Stimulated activated CD4-positive, alpha-beta T cell treated with anti-CD3 and anti-CD28 coated beads, Interleukin-4, amount 100 ng/mL, for 1 hour (primary cell): ENCODE data around the gene SCOC.

ENCODE experiments used
- DNase-seq: peaks from one replicate; pipeline ENCODE4 v3.0.0-alpha.2; 2020

SCOC gene

GRCh38 chr4:140373328-140374129, at the start of gene SCOC:
Gene SCOC (plus strand): TSS chr4:140373646. CDS start chr4:140379171, 5,525 bp downstream.
- peak; percentile 95 for DNase-seq

- DNase-seq, result no peak
These were observed 47.0 kb upstream of the SCOC start for GRCh38 chr4:140326395-140326993.

DNA sequence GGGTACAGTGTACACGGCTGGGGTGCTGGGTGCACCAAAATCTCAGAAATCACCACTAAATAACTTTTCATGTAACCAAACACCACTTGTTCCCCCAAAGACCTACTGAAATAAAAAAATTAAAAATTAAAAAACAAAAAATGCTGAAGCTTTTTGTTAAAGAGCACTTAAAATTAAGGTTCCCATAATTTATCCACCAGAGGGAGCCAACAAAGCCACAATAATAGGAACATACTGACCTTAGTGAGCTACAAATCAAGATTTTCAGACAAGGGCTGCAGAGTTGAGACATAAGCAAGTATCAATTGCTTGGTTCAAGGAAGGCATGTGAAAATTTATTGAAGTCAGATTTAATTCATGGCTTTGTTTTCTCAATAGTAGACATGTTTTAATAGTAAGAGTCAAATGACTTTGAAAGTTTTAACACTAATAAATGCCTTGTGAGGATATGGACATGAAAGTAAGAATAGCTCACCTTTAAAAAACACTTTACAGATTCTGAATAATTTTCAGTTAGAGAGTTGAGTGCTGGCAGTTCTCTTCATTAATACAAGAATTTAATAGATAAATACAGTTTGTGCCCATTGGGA, 43.0 kb upstream of the SCOC start:
- no peak for DNase-seq

DNA sequence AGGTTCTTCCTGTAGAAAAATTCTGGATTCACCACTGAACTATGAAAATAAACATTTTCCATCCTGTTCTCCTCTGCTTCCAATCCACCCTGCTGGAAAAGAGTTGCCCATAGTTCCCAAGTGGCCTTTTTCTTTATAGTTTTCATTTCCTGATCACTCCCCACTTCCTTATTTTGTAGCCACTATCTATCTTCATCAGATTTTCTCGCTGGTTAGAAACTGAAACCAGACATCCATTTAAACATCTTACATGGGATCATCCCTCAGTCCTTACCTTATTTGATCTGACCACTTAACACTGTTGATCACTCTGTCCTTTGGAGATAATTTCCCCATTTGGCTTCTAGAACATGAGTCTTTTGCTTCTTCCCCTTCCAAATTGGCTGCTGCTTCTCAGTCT, 42.2 kb upstream of the SCOC start:
- no peak for DNase-seq

DNA sequence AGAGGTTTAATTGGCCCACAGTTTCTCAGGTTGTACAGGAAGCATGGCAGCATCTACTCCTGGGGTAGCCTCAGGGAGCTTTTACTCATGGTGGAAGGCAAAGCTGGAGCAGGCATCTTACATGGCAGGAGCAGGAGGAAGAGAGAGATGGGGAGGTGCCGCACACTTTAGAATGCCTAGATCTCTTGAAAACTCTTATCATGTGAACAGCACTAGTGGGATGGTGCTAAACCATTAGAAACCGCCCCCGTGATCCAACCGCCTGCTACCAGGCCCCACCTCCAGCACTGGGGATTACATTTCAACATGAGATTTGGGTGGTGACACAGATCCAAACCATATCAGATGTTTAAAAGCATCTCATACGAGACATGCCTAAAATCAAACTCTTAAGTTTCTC, 41.6 kb upstream of the SCOC start:
- no peak for DNase-seq

DNA sequence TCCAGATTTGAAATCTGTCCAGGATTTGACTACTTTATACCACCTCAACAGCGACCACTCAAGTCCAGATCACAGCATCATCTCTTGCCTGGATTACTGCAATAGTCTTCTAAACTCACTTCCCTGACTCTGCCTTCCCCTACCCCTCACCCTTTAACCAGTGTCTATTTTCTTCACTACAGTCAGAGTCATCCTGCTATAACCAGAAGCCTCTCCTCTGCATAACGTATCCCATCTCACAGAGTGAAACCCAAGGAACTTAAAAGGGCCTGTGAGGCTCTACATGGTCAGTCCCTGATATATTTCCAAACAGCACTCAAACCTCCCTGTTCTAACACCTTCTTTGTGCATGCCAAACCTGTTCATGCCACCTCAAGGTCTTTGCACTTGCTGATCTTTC, 40.7 kb upstream of the SCOC start:
- no peak for DNase-seq

DNA sequence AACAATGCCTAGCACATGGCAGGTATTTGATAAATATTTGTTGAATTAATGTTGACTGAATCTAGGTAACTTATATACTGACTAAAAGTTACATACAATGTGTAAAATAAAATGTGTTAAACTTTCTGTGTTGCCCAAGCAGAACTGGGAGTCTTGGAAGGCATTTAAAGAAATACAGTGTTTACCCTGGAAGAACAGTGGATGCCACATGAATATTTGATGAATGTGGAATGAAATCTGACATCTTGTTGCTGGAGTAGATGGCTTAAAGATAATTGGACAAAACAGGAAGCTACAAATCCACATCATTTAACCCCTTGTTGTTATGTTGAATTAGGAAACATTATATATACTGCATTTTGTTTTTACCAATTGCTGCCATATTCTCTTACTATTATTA, 39.9 kb upstream of the SCOC start:
- DNase-seq, result no peak

GRCh38 chr4:140335076-140335475, 38.4 kb upstream of the SCOC start:
- DNase-seq, result no peak

- DNase-seq, result no peak
These were observed 36.7 kb upstream of the SCOC start for GRCh38 chr4:140336730-140337129.

DNA sequence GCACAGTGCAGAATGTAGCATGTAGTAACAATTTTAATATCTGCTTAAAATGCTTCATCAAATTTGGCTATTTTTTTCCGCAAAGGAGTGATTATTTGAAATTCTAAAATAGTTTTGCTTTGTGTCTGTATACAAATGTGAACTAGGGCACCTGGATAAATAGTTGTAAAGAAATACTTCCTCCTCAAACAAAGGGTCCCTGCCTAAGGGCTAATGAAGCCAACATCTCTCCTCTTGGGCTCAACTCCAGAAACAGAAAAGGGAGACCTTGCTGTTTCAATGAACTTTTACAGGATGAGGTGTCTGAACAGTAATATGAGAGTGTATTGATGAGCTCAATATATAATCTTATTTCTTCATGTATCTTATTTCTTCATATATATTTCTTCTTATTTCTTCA, 30.8 kb upstream of the SCOC start:
- DNase-seq, result no peak

DNA sequence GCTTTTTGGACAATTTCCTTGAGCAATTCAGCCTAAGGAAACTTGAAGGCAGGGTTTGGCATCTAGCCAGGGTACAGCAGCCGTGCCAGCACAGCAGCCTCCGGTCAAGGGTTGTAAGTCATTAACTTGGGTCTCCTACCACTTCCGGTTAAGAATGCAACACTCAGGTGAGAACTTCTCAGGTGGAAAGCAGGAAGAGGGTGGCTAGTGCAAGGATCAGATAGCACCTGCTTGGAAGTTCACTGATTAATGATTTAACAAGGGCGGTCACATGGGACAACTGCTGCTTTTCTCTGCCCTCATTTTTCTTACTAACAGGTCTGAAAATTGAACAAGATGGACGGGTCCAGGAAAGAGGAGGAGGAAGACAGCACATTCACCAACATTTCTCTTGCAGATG, 30.1 kb upstream of the SCOC start:
- DNase-seq, result no peak

DNA sequence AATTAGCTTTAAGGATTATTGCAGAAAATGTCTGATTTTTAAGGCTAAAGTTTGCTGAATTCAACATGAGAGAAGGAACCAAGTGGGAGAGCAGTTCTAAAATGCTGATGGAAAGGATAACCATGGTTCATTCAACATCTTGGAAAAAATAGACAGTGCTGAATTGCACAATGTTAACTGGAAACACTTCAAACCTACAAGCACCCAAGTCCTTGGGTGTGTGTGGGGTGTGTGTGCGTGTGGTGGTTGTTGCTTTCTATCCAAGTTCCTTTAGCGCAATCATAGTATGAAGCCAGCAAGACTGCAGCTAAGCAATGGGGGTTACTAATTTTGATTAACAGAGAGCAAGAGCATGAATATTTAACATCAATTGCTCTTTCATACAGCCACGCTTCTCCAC, 29.3 kb upstream of the SCOC start:
- no peak for DNase-seq

DNA sequence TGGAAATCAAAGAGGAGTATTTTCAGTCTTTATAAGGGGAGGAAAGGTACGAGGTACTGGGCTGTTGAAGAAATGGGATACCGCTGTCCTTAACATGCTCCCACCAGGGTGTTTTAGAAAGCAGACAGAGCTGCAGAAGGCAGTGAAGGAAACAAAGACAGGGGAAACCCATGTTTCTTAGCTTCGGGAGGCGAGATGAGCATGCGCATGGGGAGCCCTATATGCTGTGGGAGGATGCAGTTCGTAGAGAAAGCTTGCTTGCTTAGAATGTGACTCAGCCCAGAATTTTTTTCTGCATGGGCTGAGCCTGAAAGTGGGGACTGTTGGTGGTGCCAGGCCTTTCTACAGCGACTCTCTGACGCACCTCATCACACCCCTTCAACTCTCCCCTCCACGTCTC, 28.8 kb upstream of the SCOC start:
- no peak for DNase-seq

GRCh38 chr4:140346136-140346535, 27.3 kb upstream of the SCOC start:
- no peak for DNase-seq

- DNase-seq, result no peak
These were observed 23.6 kb upstream of the SCOC start for GRCh38 chr4:140349816-140350215.

DNA sequence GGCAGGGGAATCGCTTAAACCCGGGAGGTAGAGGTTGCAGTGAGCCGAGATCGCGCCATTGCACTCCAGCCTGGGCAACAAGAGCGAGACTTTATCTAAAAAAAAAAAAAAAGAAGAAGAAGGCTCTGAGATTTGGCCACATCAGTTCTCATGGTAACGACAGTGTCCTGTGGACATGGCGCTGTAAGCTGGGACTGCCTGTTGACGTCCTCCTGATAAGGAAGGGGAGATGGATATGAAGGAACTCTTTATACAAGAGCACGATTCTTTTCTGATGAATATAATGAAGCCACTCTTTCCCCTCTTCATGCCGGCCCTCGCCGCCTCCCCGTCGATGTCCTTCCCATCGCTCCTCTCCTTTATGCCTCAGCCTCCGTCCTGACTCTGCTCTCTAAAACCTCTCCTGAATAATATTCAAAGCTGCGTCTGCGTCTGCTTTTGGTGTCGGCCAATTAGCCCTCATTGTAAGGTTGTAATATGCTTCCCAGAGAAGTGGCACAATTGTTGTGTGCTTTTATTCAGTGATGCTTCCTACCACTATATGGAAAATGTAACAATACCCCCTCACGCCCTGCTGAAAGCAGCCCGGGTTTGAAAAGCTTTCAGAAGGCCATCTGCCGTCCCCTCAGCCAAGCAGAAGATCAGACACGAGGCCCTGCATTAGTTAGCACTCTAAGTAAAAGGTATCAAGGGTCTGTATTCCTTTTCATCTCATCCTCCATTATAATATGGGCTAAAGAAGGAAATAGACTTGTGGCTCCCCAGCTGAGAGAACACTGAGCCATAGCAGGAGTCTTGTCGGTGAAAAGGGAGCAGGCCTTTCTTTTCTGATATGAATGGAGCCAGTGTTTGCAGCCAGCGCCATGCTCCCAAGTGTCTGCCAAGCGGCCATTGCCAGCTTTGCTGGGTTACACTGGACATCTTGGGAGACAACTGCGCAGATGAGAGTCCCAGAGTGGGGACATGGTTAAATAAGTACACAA, 22.1 kb upstream of the SCOC start:
- no peak for DNase-seq

DNA sequence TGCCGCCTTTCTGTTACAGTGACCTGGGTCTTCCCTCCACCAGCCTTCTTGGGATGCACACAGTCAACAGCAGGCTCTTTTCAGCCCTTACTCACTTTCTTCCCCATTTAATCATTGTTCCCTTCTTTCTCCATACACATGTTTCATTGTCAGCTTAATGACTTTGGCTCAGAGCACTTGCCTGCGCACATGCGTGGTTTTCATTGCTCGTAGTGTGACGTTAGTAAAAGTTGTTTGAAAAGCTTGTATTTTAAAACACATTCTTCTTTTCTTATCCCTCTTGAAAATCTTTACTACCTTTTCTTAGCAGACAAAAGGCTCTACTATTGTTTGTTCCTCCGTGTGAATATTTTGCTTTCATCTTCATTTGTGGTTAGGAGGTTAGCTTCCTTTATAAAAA, 19.7 kb upstream of the SCOC start:
- DNase-seq, result no peak

GRCh38 chr4:140355288-140355687, 18.2 kb upstream of the SCOC start:
- no peak for DNase-seq

GRCh38 chr4:140357868-140358267, 15.6 kb upstream of the SCOC start:
- no peak for DNase-seq

DNA sequence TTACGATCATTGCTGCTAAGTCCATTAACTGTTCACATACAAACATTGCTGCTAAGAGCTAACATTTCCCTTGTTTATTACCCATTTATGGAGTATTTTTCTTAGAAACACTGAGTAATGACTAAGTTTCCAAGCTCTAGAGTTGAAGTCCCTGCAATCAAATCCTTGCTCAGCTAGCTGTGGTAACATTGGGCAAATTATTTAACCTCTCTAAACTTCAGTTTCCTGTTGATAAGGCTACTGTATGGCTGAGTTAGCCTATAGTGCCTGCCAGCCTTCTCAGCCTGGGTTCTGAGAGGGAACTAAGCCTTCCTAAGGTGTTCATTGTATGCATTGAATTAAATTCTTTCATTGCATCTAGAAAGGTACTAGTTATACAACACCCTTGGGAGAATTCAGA, 15.2 kb upstream of the SCOC start:
- no peak for DNase-seq

- peak; percentile 70 for DNase-seq
These were observed 13.7 kb upstream of the SCOC start for GRCh38 chr4:140359562-140360427.

GRCh38 chr4:140361099-140361498, 12.3 kb upstream of the SCOC start:
- no peak for DNase-seq
